MM.1S (cell line): ENCODE data around the gene TUBGCP6.

ENCODE experiments used
- DNase-seq: peaks from one replicate; pipeline ENCODE4 v3.0.0-alpha.2; 2015
- H2AFZ ChIP-seq: fragments of 300-600 bp; sonication (generic); 2 replicates; pipeline ENCODE4 v1.6.0; 2016; ENCODE audit warnings: antibody characterized with exemption, low read length
- H3F3A ChIP-seq: fragments of 300-600 bp; sonication (generic); 2 replicates; pipeline ENCODE4 v1.6.1; 2016; ENCODE audit warnings: mild to moderate bottlenecking, antibody characterized with exemption, low read length, moderate library complexity, mixed read lengths; ENCODE audit not compliant: insufficient read depth
- H3K27ac ChIP-seq: fragments of 300-600 bp; sonication (generic); 2 replicates; pipeline ENCODE4 v1.5.1; 2016; ENCODE audit warnings: mild to moderate bottlenecking, low read length
- H3K27me3 ChIP-seq: fragments of 300-600 bp; sonication (generic); replicated peaks from 2 replicates; pipeline ENCODE4 v1.6.0; 2016; ENCODE audit warnings: low read length; ENCODE audit not compliant: insufficient read depth
- H3K36me3 ChIP-seq: fragments of 300-600 bp; sonication (generic); replicated peaks from 2 replicates; pipeline ENCODE4 v1.6.1; 2016; ENCODE audit warnings: mild to moderate bottlenecking, low read length, mixed read lengths; ENCODE audit not compliant: insufficient read depth
- H3K4me1 ChIP-seq: fragments of 300-600 bp; sonication (generic); 2 replicates; pipeline ENCODE4 v1.6.1; 2016; ENCODE audit warnings: low read length, mixed read lengths
- H3K4me2 ChIP-seq: fragments of 300-600 bp; sonication (generic); 2 replicates; pipeline ENCODE4 v1.6.0; 2016; ENCODE audit warnings: low read depth, low read length
- H3K4me3 ChIP-seq: fragments of 300-600 bp; sonication (generic); 2 replicates; pipeline ENCODE4 v1.5.1; 2016; ENCODE audit warnings: low read length, mixed read lengths
- H3K79me2 ChIP-seq: fragments of 300-600 bp; sonication (generic); 2 replicates; pipeline ENCODE4 v1.6.1; 2016; ENCODE audit warnings: mixed run types, low read length, mixed read lengths
- H3K9ac ChIP-seq: fragments of 300-600 bp; sonication (generic); 2 replicates; pipeline ENCODE4 v1.6.1; 2016; ENCODE audit warnings: low read length, mixed read lengths
- H3K9me2 ChIP-seq: fragments of 300-600 bp; sonication (generic); replicated peaks from 2 replicates; pipeline ENCODE4 v1.6.1; 2016; ENCODE audit warnings: mild to moderate bottlenecking, low read length, mixed read lengths; ENCODE audit not compliant: insufficient read depth
- H3K9me3 ChIP-seq: fragments of 300-600 bp; sonication (generic); replicated peaks from 2 replicates; pipeline ENCODE4 v1.6.1; 2016; ENCODE audit warnings: mild to moderate bottlenecking, low read length, mixed read lengths; ENCODE audit not compliant: insufficient read depth
- H4K20me1 ChIP-seq: fragments of 300-600 bp; sonication (generic); 2 replicates; pipeline ENCODE4 v1.6.1; 2016; ENCODE audit warnings: mild to moderate bottlenecking, low read length, moderate library complexity, mixed read lengths; ENCODE audit not compliant: insufficient read depth
- CTCF ChIP-seq: fragments of 300-600 bp; sonication (generic); IDR thresholded peaks from 2 replicates; pipeline ENCODE4 v1.5.1; 2016; ENCODE audit warnings: antibody characterized with exemption, low read length, mixed read lengths
- EZH2 ChIP-seq: fragments of 300-600 bp; sonication (generic); optimal IDR thresholded peaks from 2 replicates; pipeline ENCODE3; 2017; ENCODE audit warnings: low read depth, mild to moderate bottlenecking, antibody characterized with exemption, low read length, mixed read lengths
- EZH2phosphoT487 ChIP-seq: fragments of 300-600 bp; sonication (generic); IDR thresholded peaks from 2 replicates; pipeline ENCODE4 v1.6.1; 2018; ENCODE audit warnings: antibody characterized with exemption, low read length

The TUBGCP6 gene

GRCh38 chr22:50175921-50176849 is 68.6 kb downstream of the TUBGCP6 start:
- no peak overlapping the region for H2AFZ ChIP-seq
- no peaks in the 10 kb centered on the region for H3K9me3 ChIP-seq
- no peaks in the 10 kb centered on the region for H3K9me2 ChIP-seq
- no peak overlapping the region for H3K4me2 ChIP-seq
- TF ChIP-seq EZH2 (no peak), EZH2phosphoT487 (no peak), CTCF (no peak)
- no peaks in the 10 kb centered on the region for H3F3A ChIP-seq
- no peaks in the 10 kb centered on the region for H3K36me3 ChIP-seq
- H3K27me3 ChIP-seq, result peaks cover 6% of the 10 kb centered on the region; the same call in 1 of the 2 replicates
- H3K9ac ChIP-seq, result no peak overlapping the region
- no peaks in the 10 kb centered on the region for H3K4me1 ChIP-seq
- H3K27ac ChIP-seq, result no peak overlapping the region
- no peaks in the 10 kb centered on the region for H3K79me2 ChIP-seq
- no peaks in the 10 kb centered on the region for H4K20me1 ChIP-seq
- no peak for DNase-seq
- H3K4me3 ChIP-seq, result no peak overlapping the region

DNA sequence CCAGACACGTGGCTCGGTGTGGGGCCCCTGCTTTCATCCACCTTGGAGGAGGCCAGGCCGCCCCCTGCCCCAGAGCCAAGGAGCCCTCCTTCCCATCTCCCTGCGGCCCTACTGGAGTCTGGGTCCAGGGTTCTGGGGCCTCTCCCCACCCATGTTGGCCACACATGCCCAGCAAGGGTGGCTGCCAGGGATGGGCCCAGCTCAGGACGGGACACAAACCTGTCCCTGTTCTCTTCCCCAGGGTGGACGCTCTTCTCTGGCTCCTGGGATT is 69.7 kb downstream of the TUBGCP6 start:
- no peaks in the 10 kb centered on the region for H3K9me2 ChIP-seq
- H3K79me2 ChIP-seq, result no peaks in the 10 kb centered on the region
- no peak for DNase-seq
- no peaks in the 10 kb centered on the region for H4K20me1 ChIP-seq
- no peaks in the 10 kb centered on the region for H3K9me3 ChIP-seq
- no peak overlapping the region for H3K4me2 ChIP-seq
- peaks cover 6% of the 10 kb centered on the region; the same call in 1 of the 2 replicates for H3K27me3 ChIP-seq
- no peak for TF ChIP-seq CTCF
- TF ChIP-seq EZH2phosphoT487, result no peak
- no peak for TF ChIP-seq EZH2
- H2AFZ ChIP-seq, result no peak overlapping the region
- no peak overlapping the region for H3K9ac ChIP-seq
- no peaks in the 10 kb centered on the region for H3F3A ChIP-seq
- no peaks in the 10 kb centered on the region for H3K4me1 ChIP-seq
- H3K27ac ChIP-seq, result no peak overlapping the region
- no peaks in the 10 kb centered on the region for H3K36me3 ChIP-seq
- no peak overlapping the region for H3K4me3 ChIP-seq

DNA sequence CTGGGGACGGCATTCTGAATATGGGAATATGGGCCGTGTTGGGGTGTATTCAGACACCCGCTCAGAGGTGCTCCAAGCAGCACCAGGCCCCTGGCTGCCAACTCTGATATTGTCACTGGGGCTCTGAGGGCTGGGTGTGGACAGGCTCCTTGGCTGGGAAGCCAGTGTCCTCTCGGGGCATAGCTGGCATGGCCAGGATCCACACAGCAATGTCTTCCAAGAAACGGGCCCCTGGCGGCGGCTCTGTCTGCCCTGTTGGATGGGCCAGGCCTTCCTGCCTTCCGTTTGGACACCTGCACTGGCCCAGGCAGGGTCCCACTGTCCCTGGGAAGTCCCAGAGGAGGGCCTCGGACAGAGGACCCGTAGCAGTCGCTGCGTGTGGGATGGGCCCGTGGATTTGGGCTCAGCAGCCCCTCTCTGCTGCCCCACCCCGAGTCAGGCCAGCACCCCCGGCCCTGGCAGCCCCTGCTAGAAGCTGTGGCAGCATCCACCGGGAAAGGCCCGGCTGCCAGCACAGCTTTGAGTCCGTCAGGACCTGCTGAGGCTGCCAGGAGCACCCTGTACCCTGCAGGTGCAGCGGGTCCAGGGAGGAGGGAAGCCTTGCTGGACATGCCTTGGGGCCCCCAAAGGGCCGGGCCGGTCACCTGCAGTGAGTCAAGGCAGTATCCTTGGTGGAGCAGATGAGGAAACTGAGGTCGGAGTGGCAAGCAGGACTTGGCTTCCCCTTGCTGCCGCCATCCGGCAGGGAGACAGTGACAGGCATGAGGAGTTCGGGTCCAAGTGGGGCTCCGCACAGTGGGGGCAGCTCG is 70.2 kb downstream of the TUBGCP6 start:
- Histone ChIP-seq H3K9me2 (no peaks in the 10 kb centered on the region), H4K20me1 (no peaks in the 10 kb centered on the region), H3K27me3 (peaks cover 6% of the 10 kb centered on the region; the same call in 1 of the 2 replicates), H3F3A (no peaks in the 10 kb centered on the region), H3K4me2 (no peak overlapping the region), H3K79me2 (no peaks in the 10 kb centered on the region), H3K4me1 (no peaks in the 10 kb centered on the region), H3K36me3 (no peaks in the 10 kb centered on the region), H2AFZ (no peak overlapping the region), H3K27ac (no peak overlapping the region), H3K4me3 (no peak overlapping the region), H3K9ac (no peak overlapping the region), H3K9me3 (no peaks in the 10 kb centered on the region)
- TF ChIP-seq EZH2phosphoT487 (no peak), CTCF (no peak), EZH2 (no peak)
- no peak for DNase-seq
